ENCODE results near the gene DIP2A.

GRCh38 chr21:46422636-46423241, 36.0 kb upstream of the DIP2A start:
- TF ChIP-seq CTCF (conservative IDR thresholded peaks at IDR 0.05) (no peak), ZFX (IDR thresholded peaks at IDR 0.05) (no peak)

Measured in C4-2B (cell line).